Natural killer cell treated with Interleukin-12 subunit alpha and Interleukin-12 subunit beta and Interleukin-15 and Interleukin-18, amount 100 ng/mL, for 72 hours (primary cell): ENCODE measurements around the gene HIPK2. TPM values are rescaled to one million over a fixed set of nuclear protein-coding genes. Genes with fewer than 3 reads are reported as not detected.
"Not testable (repeated sequence)": the region's sequence is repeated elsewhere in the genome, so short reads cannot be mapped to it uniquely, and the experiment has no call there.

ENCODE experiments used
- ATAC-seq, 2 donors: fragments of 150-1000 bp; cut with Tn5 transposase in 1 of 2; sonication (Bioruptor Pico), chemical (Tn5 transposase) in 1 of 2; 2 replicates each; pipeline ENCODE4 v1.10.0; 2021
- DNase-seq: peaks from one replicate; pipeline ENCODE4 v3.0.0; 2022; ENCODE audit warnings: low spot score
- H3K27ac Mint-ChIP-seq, 2 donors: 1 replicate in 1 of 2; 2 replicates in 1 of 2; pipeline ENCODE4 v1.8.0; 2022; ENCODE audit warnings: mixed read lengths in 2 of 2, mild to moderate bottlenecking in 1 of 2, moderate library complexity in 1 of 2
- H3K27me3 Mint-ChIP-seq, 2 donors: 1 replicate in 1 of 2; 2 replicates in 1 of 2; pipeline ENCODE4 v1.8.0; 2022; ENCODE audit warnings: mixed read lengths in 2 of 2
- H3K36me3 Mint-ChIP-seq: one replicate; pipeline ENCODE4 v1.8.0; 2022; ENCODE audit warnings: mixed read lengths
- H3K4me1 Mint-ChIP-seq, 2 donors: 1 replicate in 1 of 2; 2 replicates in 1 of 2; pipeline ENCODE4 v1.8.0; 2022; ENCODE audit warnings: low read depth in 2 of 2, mixed read lengths in 2 of 2, mild to moderate bottlenecking in 1 of 2
- H3K4me3 Mint-ChIP-seq: one replicate; pipeline ENCODE4 v1.8.0; 2022; ENCODE audit warnings: mixed read lengths
- H3K9me3 Mint-ChIP-seq: 2 replicates; pipeline ENCODE4 v1.8.0; 2022; ENCODE audit warnings: mixed read lengths
- total RNA-seq, 2 donors: library from RNA; stranded (reverse); gene quantifications; one replicate each; pipeline ENCODE4 v1.2.3, GENCODE V29; 2022

HIPK2 gene
- total RNA-seq, 2 donors from 2014 or later, result 152 to 245 TPM

GRCh38 chr7:139562961-139563565 lies 214.7 kb downstream of the HIPK2 start:
- Mint-ChIP-seq H3K27me3 (peaks cover 0 to under 1% of the 10 kb centered on the region in 2 donors), H3K4me1 (peaks cover 4 to 15% of the 10 kb centered on the region in 2 donors), H3K27ac (no peak overlapping the region), H3K9me3 (no peaks in the 10 kb centered on the region), H3K4me3 (no peak overlapping the region), H3K36me3 (peaks cover 13% of the 10 kb centered on the region)
- DNase-seq, result no peak
- ATAC-seq, result no peak

DNA sequence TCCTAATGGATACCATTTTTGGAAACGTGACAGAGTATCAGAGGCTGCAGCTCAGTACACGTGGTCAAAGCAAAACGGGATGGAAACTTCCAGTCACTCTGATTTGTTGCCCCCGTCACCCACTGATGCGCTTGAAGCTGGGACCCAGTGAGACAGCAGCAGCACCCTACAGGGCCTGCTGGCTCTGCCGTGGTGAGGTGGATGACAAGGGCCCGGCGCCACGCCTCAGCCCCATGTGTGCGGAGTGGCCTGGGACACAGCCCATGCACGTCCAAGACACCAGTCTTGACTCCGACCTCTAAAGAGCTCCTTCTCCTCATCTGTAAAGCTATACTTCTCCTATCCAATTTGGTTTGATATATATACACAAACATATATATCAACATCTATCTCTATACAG lies 215.3 kb downstream of the HIPK2 start:
- Mint-ChIP-seq H3K9me3 (no peaks in the 10 kb centered on the region), H3K4me1 (peaks cover 0 to 11% of the 10 kb centered on the region in 2 donors), H3K4me3 (no peak overlapping the region), H3K36me3 (peaks cover 9% of the 10 kb centered on the region), H3K27ac (no peak overlapping the region), H3K27me3 (peaks cover 0 to 5% of the 10 kb centered on the region in 2 donors)
- ATAC-seq, result no peak
- no peak for DNase-seq

- peaks cover 0 to 5% of the 10 kb centered on the region in 2 donors for H3K27me3 Mint-ChIP-seq
- peaks cover 0 to 11% of the 10 kb centered on the region in 2 donors for H3K4me1 Mint-ChIP-seq
- H3K36me3 Mint-ChIP-seq, result peaks cover 9% of the 10 kb centered on the region
- ATAC-seq, result no peak
- no peak overlapping the region for H3K4me3 Mint-ChIP-seq
- H3K27ac Mint-ChIP-seq, result no peak overlapping the region
- no peaks in the 10 kb centered on the region for H3K9me3 Mint-ChIP-seq
- no peak for DNase-seq
Observed at GRCh38 chr7:139560678-139561077, 217.1 kb downstream of the HIPK2 start.

- no peak overlapping the region for H3K4me3 Mint-ChIP-seq
- DNase-seq, result no peak
- peaks cover 9% of the 10 kb centered on the region for H3K36me3 Mint-ChIP-seq
- no peak for ATAC-seq
- H3K9me3 Mint-ChIP-seq, result no peaks in the 10 kb centered on the region
- H3K27ac Mint-ChIP-seq, result no peak overlapping the region
- peaks cover 0 to 5% of the 10 kb centered on the region in 2 donors for H3K27me3 Mint-ChIP-seq
- H3K4me1 Mint-ChIP-seq, result peaks cover 0 to 11% of the 10 kb centered on the region in 2 donors
Observed at GRCh38 chr7:139560199-139560598, 217.6 kb downstream of the HIPK2 start.

- Mint-ChIP-seq H3K27ac (no peak overlapping the region), H3K27me3 (peaks cover 0 to 5% of the 10 kb centered on the region in 2 donors), H3K9me3 (no peaks in the 10 kb centered on the region), H3K4me1 (peaks cover 0 to 11% of the 10 kb centered on the region in 2 donors), H3K4me3 (no peak overlapping the region), H3K36me3 (peaks cover 9% of the 10 kb centered on the region)
- no peak for DNase-seq
- ATAC-seq, result no peak
Observed at GRCh38 chr7:139559364-139560105, 218.3 kb downstream of the HIPK2 start.

DNA sequence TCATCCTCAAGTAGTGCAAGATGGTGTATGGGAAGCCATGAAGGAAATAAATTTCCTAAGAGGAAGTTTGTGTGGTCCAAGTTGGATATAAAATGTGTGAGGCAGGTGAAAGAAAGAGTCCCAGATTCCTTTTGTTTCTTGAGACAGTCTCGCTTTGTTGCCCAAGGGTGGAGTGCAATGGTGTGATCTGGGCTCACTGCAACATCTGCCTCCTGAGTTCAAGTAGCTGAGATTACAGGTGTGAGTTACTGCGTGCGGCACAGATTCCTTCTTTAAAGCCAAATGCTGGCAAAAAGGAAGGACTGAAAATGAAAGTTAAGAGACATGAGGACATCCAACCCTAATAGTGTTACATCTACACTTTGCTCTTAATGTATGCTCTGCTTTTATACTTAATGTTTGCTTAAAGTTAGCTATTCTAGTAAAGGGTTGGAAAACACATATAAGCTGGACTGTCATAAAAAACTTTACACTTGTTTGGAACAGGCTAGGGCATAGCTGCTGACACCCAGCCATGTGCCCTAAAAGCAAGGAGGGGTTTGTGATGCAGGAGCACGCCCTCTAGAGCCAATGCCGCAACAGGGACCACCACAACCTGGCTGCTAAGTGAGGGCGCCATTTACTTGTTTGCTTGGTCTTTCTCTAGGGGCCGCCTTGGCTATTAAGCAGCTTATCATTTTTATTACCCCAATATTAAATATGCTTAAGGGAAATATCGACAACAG lies 219.8 kb downstream of the HIPK2 start:
- ATAC-seq, result no peak
- Mint-ChIP-seq H3K27me3 (peaks cover 2 to 14% of the 10 kb centered on the region in 2 donors), H3K27ac (no peak overlapping the region), H3K4me3 (no peak overlapping the region), H3K9me3 (no peaks in the 10 kb centered on the region), H3K4me1 (peaks cover 0 to 6% of the 10 kb centered on the region in 2 donors), H3K36me3 (peaks cover 9% of the 10 kb centered on the region)
- DNase-seq, result no peak

GRCh38 chr7:139553991-139554700 lies 223.7 kb downstream of the HIPK2 start:
- ATAC-seq, DNase-seq, H3K27ac Mint-ChIP-seq: not testable (repeated sequence)

GRCh38 chr7:139548302-139549028 lies 229.3 kb downstream of the HIPK2 start:
- no peak for ATAC-seq
- no peak overlapping the region for H3K27ac Mint-ChIP-seq

More at GRCh38 chr7:139553991-139554700, 223.7 kb downstream of the HIPK2 start:
- not testable (repeated sequence) for H3K4me3 Mint-ChIP-seq, H3K9me3 Mint-ChIP-seq, H3K36me3 Mint-ChIP-seq, H3K4me1 Mint-ChIP-seq
- peaks cover 6 to 20% of the 10 kb centered on the region in 2 donors for H3K27me3 Mint-ChIP-seq

DNA sequence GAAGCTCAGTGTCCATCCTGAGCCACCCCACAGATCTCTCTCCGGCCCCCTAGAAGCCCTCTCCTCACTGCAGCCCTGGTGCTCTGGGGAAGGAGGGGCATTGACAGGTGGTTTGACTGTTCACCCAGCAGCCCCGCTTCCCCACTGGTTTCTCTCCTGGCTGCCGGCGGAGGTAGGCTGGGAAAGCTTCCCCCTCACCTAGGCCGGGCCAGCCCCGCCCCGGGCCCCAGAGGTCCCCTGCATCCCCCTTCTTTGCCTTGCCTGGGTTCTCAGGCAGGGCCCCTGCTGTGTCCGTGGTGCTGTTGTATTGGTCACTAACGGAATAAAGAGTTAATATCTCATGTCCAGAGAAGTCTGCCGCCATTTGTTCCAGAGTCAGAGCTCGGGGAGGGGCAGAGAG lies 233.2 kb downstream of the HIPK2 start:
- DNase-seq (no peak), ATAC-seq (no peak)
- Mint-ChIP-seq H3K27ac (no peak overlapping the region), H3K9me3 (no peaks in the 10 kb centered on the region), H3K4me1 (no peaks in the 10 kb centered on the region), H3K36me3 (no peaks in the 10 kb centered on the region), H3K27me3 (peaks cover 0 to 5% of the 10 kb centered on the region in 2 donors), H3K4me3 (no peak overlapping the region)

More at GRCh38 chr7:139548302-139549028, 229.3 kb downstream of the HIPK2 start:
- no peaks in the 10 kb centered on the region for H3K4me1 Mint-ChIP-seq
- no peaks in the 10 kb centered on the region for H3K9me3 Mint-ChIP-seq
- no peak overlapping the region for H3K4me3 Mint-ChIP-seq
- peaks cover 6 to 10% of the 10 kb centered on the region in 2 donors for H3K27me3 Mint-ChIP-seq
- DNase-seq, result no peak
- no peaks in the 10 kb centered on the region for H3K36me3 Mint-ChIP-seq

DNA sequence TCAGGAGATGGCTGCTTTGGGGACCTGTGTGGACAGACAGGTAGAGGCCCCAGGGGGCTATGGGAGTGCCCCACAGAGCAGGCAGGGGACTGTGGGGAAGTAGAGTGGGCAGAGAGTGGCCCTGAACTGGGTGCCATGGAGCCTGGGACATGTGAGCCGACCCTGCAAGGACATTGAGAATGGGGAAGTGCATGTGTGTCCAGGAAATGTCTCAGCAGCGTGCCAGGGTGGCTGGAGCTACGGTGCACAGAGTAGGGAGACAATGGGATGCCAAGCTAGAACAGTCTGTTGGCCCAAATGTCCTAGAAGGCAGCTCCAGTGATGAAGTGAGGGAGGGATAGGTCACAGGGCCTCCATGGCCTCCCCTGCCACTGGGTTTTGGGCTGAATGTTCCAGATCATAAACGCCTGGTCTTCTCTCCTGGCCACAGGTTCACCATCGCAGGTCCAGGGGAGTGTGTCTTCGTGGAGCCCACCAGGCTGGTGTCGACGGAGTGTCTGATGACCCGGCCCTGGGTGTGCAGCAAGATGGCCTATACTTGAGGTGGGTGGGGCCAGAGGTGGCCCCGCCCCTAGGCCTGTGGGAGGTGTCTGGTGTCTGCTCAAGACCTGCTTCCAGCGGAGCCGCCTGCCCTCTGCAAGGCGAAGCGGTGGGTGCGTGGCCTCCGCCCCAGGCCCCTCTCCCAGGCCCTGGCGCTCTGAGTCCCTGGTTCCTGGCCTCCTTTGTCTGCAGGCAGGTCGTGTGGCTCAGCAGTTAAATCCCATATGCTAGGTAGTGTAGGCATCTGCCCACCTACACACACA lies 233.8 kb downstream of the HIPK2 start:
- Mint-ChIP-seq H3K4me1 (no peaks in the 10 kb centered on the region), H3K27me3 (peaks cover 0 to 5% of the 10 kb centered on the region in 2 donors), H3K27ac (no peak overlapping the region), H3K36me3 (no peaks in the 10 kb centered on the region), H3K9me3 (no peaks in the 10 kb centered on the region), H3K4me3 (no peak overlapping the region)
- ATAC-seq, result peak in 1 of 2 donors; percentile 30
- no peak for DNase-seq

DNA sequence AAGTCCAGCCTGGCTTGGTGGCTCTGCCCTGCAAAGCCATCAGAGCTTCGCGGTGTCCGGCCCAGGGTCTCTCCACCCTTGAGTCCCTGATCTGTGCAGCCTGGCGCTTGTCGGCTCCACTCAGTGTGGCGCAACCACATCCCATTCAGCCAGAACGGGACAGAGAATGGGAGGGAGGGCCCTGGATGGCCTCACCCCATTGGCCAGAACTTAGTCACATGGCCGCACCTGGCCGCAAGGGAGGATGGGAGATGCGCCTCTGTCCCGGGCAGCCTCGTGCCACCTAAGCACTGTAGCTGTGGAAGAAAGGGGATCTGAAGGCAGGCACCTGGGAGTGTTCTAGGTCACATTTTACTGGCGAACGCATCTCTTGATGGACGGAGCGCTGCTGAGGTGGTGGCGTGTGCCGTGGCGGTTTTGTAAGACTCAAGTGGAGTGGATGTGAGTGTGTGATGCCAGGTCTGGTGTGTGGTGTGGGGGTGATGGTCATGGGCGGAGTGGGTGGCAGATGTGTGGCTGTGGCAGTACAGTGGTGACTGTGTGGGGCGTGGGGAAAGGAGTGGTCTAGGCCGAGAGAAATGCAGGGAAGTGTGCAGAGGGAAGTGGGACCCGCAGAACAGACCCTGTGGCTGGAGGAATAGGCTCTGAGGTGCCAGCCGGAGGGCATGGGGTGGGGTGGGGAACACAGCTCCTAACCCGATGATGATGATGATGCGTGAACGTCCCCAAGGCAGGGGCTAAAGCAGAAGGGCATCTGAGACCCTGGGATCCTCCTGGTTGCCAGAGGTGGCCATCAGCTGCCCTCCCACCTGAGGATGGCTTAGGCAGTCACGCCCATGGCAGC lies 235.3 kb downstream of the HIPK2 start:
- no peaks in the 10 kb centered on the region for H3K4me1 Mint-ChIP-seq
- no peak overlapping the region for H3K4me3 Mint-ChIP-seq
- no peak overlapping the region for H3K27ac Mint-ChIP-seq
- no peaks in the 10 kb centered on the region for H3K9me3 Mint-ChIP-seq
- DNase-seq, result no peak
- peak in 1 of 2 donors; percentile 28 for ATAC-seq
- peaks cover 0 to 5% of the 10 kb centered on the region in 2 donors for H3K27me3 Mint-ChIP-seq
- H3K36me3 Mint-ChIP-seq, result no peaks in the 10 kb centered on the region
